DOHH2 (cell line): Measurements from ENCODE around the gene CLIC5.

Source experiments
- EZH2phosphoT487 ChIP-seq: fragments of 200-600 bp; sonication (generic); IDR thresholded peaks from 2 replicates; pipeline ENCODE4 v1.6.1; 2017; ENCODE audit warnings: borderline replicate concordance, mild to moderate bottlenecking, antibody characterized with exemption, low read length, moderate library complexity, mixed read lengths
- TF ChIP-seq, protein P1 (sequence below): fragments of 200-600 bp; sonication (generic); IDR thresholded peaks from one replicate; pipeline ENCODE4 v1.5.1; 2014; ENCODE audit warnings: antibody characterized with exemption, mild to moderate bottlenecking, low read depth, low read length; ENCODE audit not compliant: poor library complexity, severe bottlenecking

DNA sequence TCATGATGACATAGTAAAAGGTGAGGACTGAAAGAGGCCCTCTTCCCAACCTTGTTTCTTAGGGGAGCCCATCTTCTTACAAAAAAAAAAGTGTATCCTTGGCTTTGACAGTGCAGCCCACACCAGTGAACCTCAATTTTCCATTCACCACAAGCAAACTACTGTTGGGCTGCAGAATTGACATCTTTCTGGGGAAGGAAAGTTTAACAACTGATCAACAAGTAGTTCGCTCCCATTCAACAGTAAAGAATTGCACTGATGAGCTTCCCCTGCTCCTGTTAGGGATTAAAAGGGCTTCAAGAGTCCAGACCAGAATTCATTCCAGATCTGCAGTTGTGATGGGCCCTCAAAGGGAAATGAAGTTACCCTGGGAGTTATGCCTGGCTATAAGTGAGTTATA lies 13.9 kb upstream of the CLIC5 start:
- TF ChIP-seq, protein P1, sequence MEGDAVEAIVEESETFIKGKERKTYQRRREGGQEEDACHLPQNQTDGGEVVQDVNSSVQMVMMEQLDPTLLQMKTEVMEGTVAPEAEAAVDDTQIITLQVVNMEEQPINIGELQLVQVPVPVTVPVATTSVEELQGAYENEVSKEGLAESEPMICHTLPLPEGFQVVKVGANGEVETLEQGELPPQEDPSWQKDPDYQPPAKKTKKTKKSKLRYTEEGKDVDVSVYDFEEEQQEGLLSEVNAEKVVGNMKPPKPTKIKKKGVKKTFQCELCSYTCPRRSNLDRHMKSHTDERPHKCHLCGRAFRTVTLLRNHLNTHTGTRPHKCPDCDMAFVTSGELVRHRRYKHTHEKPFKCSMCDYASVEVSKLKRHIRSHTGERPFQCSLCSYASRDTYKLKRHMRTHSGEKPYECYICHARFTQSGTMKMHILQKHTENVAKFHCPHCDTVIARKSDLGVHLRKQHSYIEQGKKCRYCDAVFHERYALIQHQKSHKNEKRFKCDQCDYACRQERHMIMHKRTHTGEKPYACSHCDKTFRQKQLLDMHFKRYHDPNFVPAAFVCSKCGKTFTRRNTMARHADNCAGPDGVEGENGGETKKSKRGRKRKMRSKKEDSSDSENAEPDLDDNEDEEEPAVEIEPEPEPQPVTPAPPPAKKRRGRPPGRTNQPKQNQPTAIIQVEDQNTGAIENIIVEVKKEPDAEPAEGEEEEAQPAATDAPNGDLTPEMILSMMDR = no peak
- TF ChIP-seq EZH2phosphoT487 = no peak
